WTC11 (cell line): Measurements from ENCODE around the gene PCGF3. TPM values are rescaled to one million over a fixed set of nuclear protein-coding genes. Genes with fewer than 3 reads are reported as not detected.

Experiments
- ATAC-seq: fragments of 200-7000 bp; cut with Tn5 transposase; 2 replicates; pipeline ENCODE4 v1.10.0; 2021; ENCODE audit warnings: mild to moderate bottlenecking, moderate library complexity
- CTCF ChIA-PET: fragments of 300-600 bp; sonication (Branson Sonifier 250); formaldehyde crosslinking; loops from one replicate; lab custom pipeline; 2021; ENCODE audit warnings: antibody characterized with exemption; lab: Charles Lee
- POLR2A ChIA-PET: fragments of 350-600 bp; sonication (Branson Sonifier 250); formaldehyde crosslinking; loops from one replicate; lab custom pipeline; 2021; ENCODE audit warnings: antibody characterized with exemption; lab: Charles Lee
- DNase-seq: peaks from one replicate; pipeline ENCODE4 v3.0.0; 2021; ENCODE audit warnings: low spot score
- H3K27ac Mint-ChIP-seq: 2 replicates; pipeline ENCODE4 v1.8.0; 2021; ENCODE audit warnings: mixed read lengths
- H3K27me3 Mint-ChIP-seq: 2 replicates; pipeline ENCODE4 v1.8.0; 2021; ENCODE audit warnings: low read depth, mild to moderate bottlenecking, moderate library complexity, mixed read lengths
- H3K36me3 Mint-ChIP-seq: 2 replicates; pipeline ENCODE4 v1.8.0; 2021; ENCODE audit warnings: mixed read lengths
- H3K4me1 Mint-ChIP-seq: 2 replicates; pipeline ENCODE4 v1.8.0; 2022; ENCODE audit warnings: mixed read lengths
- H3K4me3 Mint-ChIP-seq: 2 replicates; pipeline ENCODE4 v1.8.0; 2021; ENCODE audit warnings: mild to moderate bottlenecking, moderate library complexity, mixed read lengths
- H3K9me3 Mint-ChIP-seq: 2 replicates; pipeline ENCODE4 v1.8.0; 2021; ENCODE audit warnings: mixed read lengths
- ATF3 ChIP-seq: sonication (generic); formaldehyde crosslinking; conservative IDR thresholded peaks from 2 replicates; pipeline ENCODE4 v1.8.1; 2022; ENCODE audit warnings: mild to moderate bottlenecking, missing genetic modification reagents
- ATF6 ChIP-seq: sonication (generic); formaldehyde crosslinking; IDR thresholded peaks from 2 replicates; pipeline ENCODE4 v1.8.1; 2023; ENCODE audit warnings: mild to moderate bottlenecking, missing genetic modification reagents
- CREM ChIP-seq: sonication (generic); formaldehyde crosslinking; IDR thresholded peaks from 2 replicates; pipeline ENCODE4 v1.8.1; 2022; ENCODE audit warnings: mild to moderate bottlenecking, missing genetic modification reagents, moderate library complexity
- ELF4 ChIP-seq: sonication (generic); formaldehyde crosslinking; IDR thresholded peaks from 2 replicates; pipeline ENCODE4 v1.8.1; 2022; ENCODE audit warnings: low read depth, mild to moderate bottlenecking, moderate library complexity, missing genetic modification reagents
- ETV6 ChIP-seq: sonication (generic); formaldehyde crosslinking; IDR thresholded peaks from 2 replicates; pipeline ENCODE4 v1.8.1; 2022; ENCODE audit warnings: mild to moderate bottlenecking, missing genetic modification reagents
- FOXP1 ChIP-seq: sonication (generic); formaldehyde crosslinking; IDR thresholded peaks from 2 replicates; pipeline ENCODE4 v1.8.0; 2022; ENCODE audit warnings: missing genetic modification reagents, mild to moderate bottlenecking, moderate library complexity, borderline replicate concordance
- GABPB1 ChIP-seq: sonication (generic); formaldehyde crosslinking; IDR thresholded peaks from 2 replicates; pipeline ENCODE4 v1.8.1; 2023; ENCODE audit warnings: mild to moderate bottlenecking, missing genetic modification reagents
- HMGXB4 ChIP-seq: sonication (generic); formaldehyde crosslinking; IDR thresholded peaks from 2 replicates; pipeline ENCODE4 v1.8.1; 2023; ENCODE audit warnings: mild to moderate bottlenecking, moderate library complexity, missing genetic modification reagents
- MYBL2 ChIP-seq: sonication (generic); formaldehyde crosslinking; IDR thresholded peaks from 2 replicates; pipeline ENCODE4 v1.8.1; 2023; ENCODE audit warnings: mild to moderate bottlenecking, moderate library complexity, missing genetic modification reagents
- OVOL2 ChIP-seq: fragments of 250-450 bp; sonication (Bioruptor Pico); IDR thresholded peaks from 2 replicates; pipeline ENCODE4 v1.9.0; 2021; ENCODE audit warnings: mild to moderate bottlenecking, borderline replicate concordance
- RELA ChIP-seq: sonication (generic); formaldehyde crosslinking; IDR thresholded peaks from 2 replicates; pipeline ENCODE4 v1.8.1; 2022; ENCODE audit warnings: missing genetic modification reagents, mild to moderate bottlenecking, borderline replicate concordance
- SOX15 ChIP-seq: fragments of 250-450 bp; sonication (Bioruptor Pico); IDR thresholded peaks from 2 replicates; pipeline ENCODE4 v1.9.0; 2021; ENCODE audit warnings: mild to moderate bottlenecking
- STAT6 ChIP-seq: sonication (generic); formaldehyde crosslinking; conservative IDR thresholded peaks from 2 replicates; pipeline ENCODE4 v1.8.1; 2023; ENCODE audit warnings: mild to moderate bottlenecking, low read depth, missing genetic modification reagents, moderate library complexity
- TEAD1 ChIP-seq: sonication (generic); formaldehyde crosslinking; IDR thresholded peaks from 2 replicates; pipeline ENCODE4 v1.8.0; 2022; ENCODE audit warnings: mild to moderate bottlenecking, missing genetic modification reagents
- TEAD4 ChIP-seq: sonication (generic); formaldehyde crosslinking; IDR thresholded peaks from 2 replicates; pipeline ENCODE4 v1.8.0; 2022; ENCODE audit warnings: mild to moderate bottlenecking, missing genetic modification reagents
- ZNF121 ChIP-seq: sonication (generic); formaldehyde crosslinking; IDR thresholded peaks from 2 replicates; pipeline ENCODE4 v1.8.0; 2023; ENCODE audit warnings: missing genetic modification reagents
- ZNF232 ChIP-seq: sonication (generic); formaldehyde crosslinking; IDR thresholded peaks from 2 replicates; pipeline ENCODE4 v1.8.0; 2022; ENCODE audit warnings: mild to moderate bottlenecking, missing genetic modification reagents
- ZNF281 ChIP-seq: sonication (generic); formaldehyde crosslinking; IDR thresholded peaks from 2 replicates; pipeline ENCODE4 v1.8.0; 2023; ENCODE audit warnings: mild to moderate bottlenecking, missing genetic modification reagents
- total RNA-seq: library from RNA; stranded (reverse); gene quantifications from 3 replicates; pipeline ENCODE4 v1.2.3, GENCODE V29; 2021

The PCGF3 gene
- total RNA-seq, 1 experiment from 2014 or later: 65.7 TPM

- no peak for TF ChIP-seq FOXP1 (CRISPR knock-in tag)
Measured at GRCh38 chr4:721261-722168, 15.9 kb downstream of the PCGF3 start (continued).

GRCh38 chr4:722169-722725 lies 16.6 kb downstream of the PCGF3 start:
- TF ChIP-seq STAT6 (CRISPR knock-in tag) (no peak), ATF3 (CRISPR knock-in tag) (no peak), RELA (CRISPR knock-in tag) (no peak), ETV6 (CRISPR knock-in tag) (no peak), TEAD1 (CRISPR knock-in tag) (no peak), HMGXB4 (CRISPR knock-in tag) (no peak)
- TF ChIP-seq, all 79 proteins: peak for 0
- H3K4me1 Mint-ChIP-seq: peaks cover 2% of the 10 kb centered on the region; the same call in 1 of the 2 replicates
- ChIA-PET CTCF (interaction anchor here (0.9 kb wide), 1 partner anchor 20 kb away, joined by 4 read pairs; no protein-coding TSS in a partner anchor), POLR2A (no interaction called here)
- peaks cover 9% of the 10 kb centered on the region for H3K36me3 Mint-ChIP-seq
- no peak for ATAC-seq
- H3K9me3 Mint-ChIP-seq: no peaks in the 10 kb centered on the region
- no peak overlapping the region for H3K27ac Mint-ChIP-seq
- H3K4me3 Mint-ChIP-seq: no peak overlapping the region
- no peak for DNase-seq
- H3K27me3 Mint-ChIP-seq: no peaks in the 10 kb centered on the region

GRCh38 chr4:722851-723360 lies 17.3 kb downstream of the PCGF3 start:
- Mint-ChIP-seq H3K27ac (no peak overlapping the region), H3K9me3 (no peaks in the 10 kb centered on the region), H3K4me3 (no peak overlapping the region), H3K4me1 (peaks cover 2% of the 10 kb centered on the region; the same call in 1 of the 2 replicates), H3K36me3 (peaks cover 9% of the 10 kb centered on the region), H3K27me3 (no peaks in the 10 kb centered on the region)
- POLR2A ChIA-PET: no interaction called here
- CTCF ChIA-PET: interaction anchor here (0.9 to 2.6 kb wide), 2 partner anchors 19 to 20 kb away, joined by 4 to 13 read pairs; no protein-coding TSS in a partner anchor
- ATAC-seq (no peak), DNase-seq (no peak)
- TF ChIP-seq ELF4 (no peak), GABPB1 (CRISPR knock-in tag) (no peak), ZNF232 (CRISPR knock-in tag) (no peak), CREM (CRISPR knock-in tag) (no peak), OVOL2 (CRISPR knock-in tag) (no peak), ZNF121 (no peak), TEAD4 (CRISPR knock-in tag) (no peak), ATF6 (CRISPR knock-in tag) (no peak), MYBL2 (no peak), ZNF281 (CRISPR knock-in tag) (no peak), SOX15 (no peak), STAT6 (CRISPR knock-in tag) (no peak)
